Osteocyte (in vitro differentiated cells): ENCODE results near the gene DENND4C. TPM values are rescaled to one million over a fixed set of nuclear protein-coding genes. Genes with fewer than 3 reads are reported as not detected.
"Not testable (repeated sequence)": the region's sequence is repeated elsewhere in the genome, so short reads cannot be mapped to it uniquely, and the experiment has no call there.

Experiments
- DNase-seq: peaks from one replicate; pipeline ENCODE4 v3.0.0; 2021; ENCODE audit warnings: mixed read lengths; ENCODE audit not compliant: unreplicated experiment; ENCODE audit errors: extremely low spot score
- H3K27ac Mint-ChIP-seq: one replicate; pipeline ENCODE4 v1.8.0; 2021; ENCODE audit warnings: mild to moderate bottlenecking, mixed read lengths; ENCODE audit not compliant: unreplicated experiment
- H3K27me3 Mint-ChIP-seq: one replicate; pipeline ENCODE4 v1.8.0; 2021; ENCODE audit warnings: mixed read lengths; ENCODE audit not compliant: unreplicated experiment
- H3K36me3 Mint-ChIP-seq: one replicate; pipeline ENCODE4 v1.8.0; 2021; ENCODE audit warnings: mixed read lengths; ENCODE audit not compliant: unreplicated experiment
- H3K4me1 Mint-ChIP-seq: one replicate; pipeline ENCODE4 v1.8.0; 2021; ENCODE audit warnings: mixed read lengths; ENCODE audit not compliant: unreplicated experiment
- H3K4me3 Mint-ChIP-seq: one replicate; pipeline ENCODE4 v1.8.0; 2021; ENCODE audit warnings: mild to moderate bottlenecking, moderate library complexity, mixed read lengths; ENCODE audit not compliant: unreplicated experiment
- H3K9me3 Mint-ChIP-seq: one replicate; pipeline ENCODE4 v1.8.0; 2021; ENCODE audit warnings: mixed read lengths; ENCODE audit not compliant: unreplicated experiment
- total RNA-seq: library from RNA; stranded (reverse); gene quantifications from 2 replicates; pipeline ENCODE4 v1.2.1, GENCODE V29; 2021
- TF ChIP-seq, protein P1 (sequence below): fragments of 200-600 bp; sonication (generic); IDR thresholded peaks from 2 replicates; pipeline ENCODE4 v1.5.0; 2021; ENCODE audit warnings: antibody characterized with exemption, mild to moderate bottlenecking, moderate library complexity

DENND4C gene
- total RNA-seq, 1 donor from 2014 or later, result 41.3 TPM

DNA sequence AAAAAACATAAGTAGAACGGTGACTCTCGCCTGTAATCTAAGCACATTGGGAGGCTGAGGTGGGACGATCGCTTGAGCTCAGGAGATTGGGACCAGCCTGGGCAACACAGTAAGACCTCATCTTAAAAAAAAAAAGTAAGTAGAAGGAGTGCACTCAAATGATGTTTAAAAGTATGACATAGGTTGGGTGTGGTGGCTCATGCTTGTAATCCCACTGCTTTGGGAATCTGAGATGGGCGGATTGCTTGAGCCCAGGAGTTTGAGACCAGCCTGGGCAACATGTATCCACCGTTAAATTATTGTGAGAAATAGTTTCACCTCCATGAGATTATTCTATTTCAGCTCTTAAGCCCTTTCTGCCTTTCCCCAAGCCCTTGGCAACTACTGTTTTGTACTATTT lies 11.2 kb downstream of the DENND4C start:
- TF ChIP-seq, protein P1, sequence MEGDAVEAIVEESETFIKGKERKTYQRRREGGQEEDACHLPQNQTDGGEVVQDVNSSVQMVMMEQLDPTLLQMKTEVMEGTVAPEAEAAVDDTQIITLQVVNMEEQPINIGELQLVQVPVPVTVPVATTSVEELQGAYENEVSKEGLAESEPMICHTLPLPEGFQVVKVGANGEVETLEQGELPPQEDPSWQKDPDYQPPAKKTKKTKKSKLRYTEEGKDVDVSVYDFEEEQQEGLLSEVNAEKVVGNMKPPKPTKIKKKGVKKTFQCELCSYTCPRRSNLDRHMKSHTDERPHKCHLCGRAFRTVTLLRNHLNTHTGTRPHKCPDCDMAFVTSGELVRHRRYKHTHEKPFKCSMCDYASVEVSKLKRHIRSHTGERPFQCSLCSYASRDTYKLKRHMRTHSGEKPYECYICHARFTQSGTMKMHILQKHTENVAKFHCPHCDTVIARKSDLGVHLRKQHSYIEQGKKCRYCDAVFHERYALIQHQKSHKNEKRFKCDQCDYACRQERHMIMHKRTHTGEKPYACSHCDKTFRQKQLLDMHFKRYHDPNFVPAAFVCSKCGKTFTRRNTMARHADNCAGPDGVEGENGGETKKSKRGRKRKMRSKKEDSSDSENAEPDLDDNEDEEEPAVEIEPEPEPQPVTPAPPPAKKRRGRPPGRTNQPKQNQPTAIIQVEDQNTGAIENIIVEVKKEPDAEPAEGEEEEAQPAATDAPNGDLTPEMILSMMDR, result no peak
- no peak overlapping the region for H3K27ac Mint-ChIP-seq
- peaks cover 13% of the 10 kb centered on the region for H3K36me3 Mint-ChIP-seq
- no peaks in the 10 kb centered on the region for H3K27me3 Mint-ChIP-seq
- no peak overlapping the region for H3K4me3 Mint-ChIP-seq
- no peak for DNase-seq
- H3K4me1 Mint-ChIP-seq, result peaks cover 15% of the 10 kb centered on the region
- no peaks in the 10 kb centered on the region for H3K9me3 Mint-ChIP-seq

DNA sequence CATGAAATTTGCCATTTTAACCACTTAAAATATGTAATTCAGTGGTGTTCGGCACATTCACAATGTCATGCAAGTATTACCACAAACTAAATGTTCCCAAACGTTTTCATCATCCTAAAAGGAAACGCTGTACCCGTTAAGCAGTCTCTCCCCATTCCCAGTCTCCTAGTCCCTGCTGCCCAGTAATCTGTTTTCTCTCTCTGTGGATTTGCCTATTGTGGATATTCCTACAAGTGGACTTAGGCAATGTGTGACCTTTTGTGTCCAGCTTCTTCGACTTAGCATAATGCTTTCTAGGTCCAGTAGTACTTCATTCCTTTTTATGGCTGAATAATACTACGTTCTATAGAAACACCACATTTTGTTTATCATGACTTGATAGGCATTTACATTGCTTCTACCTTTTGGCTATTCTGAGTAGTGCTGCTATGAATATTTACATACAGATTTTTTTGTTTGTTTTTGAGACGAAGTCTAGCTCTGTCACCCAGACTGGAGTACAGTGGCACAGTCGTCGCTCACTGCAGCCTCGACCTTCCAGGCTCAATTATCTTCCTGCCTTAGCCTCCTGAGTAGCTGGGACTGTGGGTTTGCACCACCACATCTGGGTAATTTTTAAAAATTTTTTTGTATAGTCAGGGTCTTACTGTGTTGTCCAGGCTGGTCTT lies 13.0 kb downstream of the DENND4C start:
- Mint-ChIP-seq H3K9me3 (no peaks in the 10 kb centered on the region), H3K4me3 (no peak overlapping the region), H3K4me1 (peaks cover 15% of the 10 kb centered on the region), H3K36me3 (peaks cover 13% of the 10 kb centered on the region), H3K27me3 (no peaks in the 10 kb centered on the region), H3K27ac (no peak overlapping the region)
- TF ChIP-seq, protein P1, result no peak
- DNase-seq, result no peak

DNA sequence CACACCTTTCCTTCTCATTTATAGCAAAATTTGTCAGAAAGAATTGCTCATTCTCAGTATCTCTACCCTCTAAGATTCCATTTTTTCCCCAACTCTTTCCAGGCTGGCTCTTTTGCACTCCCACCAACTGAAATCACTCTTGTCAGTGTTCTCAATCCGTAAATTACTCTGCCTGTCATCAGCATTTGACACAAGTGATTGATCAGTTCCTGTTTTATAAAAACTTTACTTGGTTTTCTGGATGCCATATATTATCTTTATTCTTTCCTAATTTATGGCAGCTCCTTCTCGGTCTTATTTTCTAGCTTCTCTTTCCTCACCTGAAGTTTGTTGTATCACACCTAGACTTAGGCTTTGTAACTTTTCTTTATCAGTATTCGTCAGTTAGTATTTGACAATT lies 16.4 kb downstream of the DENND4C start:
- TF ChIP-seq, protein P1, result no peak
- H3K9me3 Mint-ChIP-seq, result no peaks in the 10 kb centered on the region
- DNase-seq, result no peak
- H3K27me3 Mint-ChIP-seq, result no peaks in the 10 kb centered on the region
- H3K4me3 Mint-ChIP-seq, result no peak overlapping the region
- peaks cover 2% of the 10 kb centered on the region for H3K36me3 Mint-ChIP-seq
- no peak overlapping the region for H3K27ac Mint-ChIP-seq
- peaks cover 12% of the 10 kb centered on the region for H3K4me1 Mint-ChIP-seq

DNA sequence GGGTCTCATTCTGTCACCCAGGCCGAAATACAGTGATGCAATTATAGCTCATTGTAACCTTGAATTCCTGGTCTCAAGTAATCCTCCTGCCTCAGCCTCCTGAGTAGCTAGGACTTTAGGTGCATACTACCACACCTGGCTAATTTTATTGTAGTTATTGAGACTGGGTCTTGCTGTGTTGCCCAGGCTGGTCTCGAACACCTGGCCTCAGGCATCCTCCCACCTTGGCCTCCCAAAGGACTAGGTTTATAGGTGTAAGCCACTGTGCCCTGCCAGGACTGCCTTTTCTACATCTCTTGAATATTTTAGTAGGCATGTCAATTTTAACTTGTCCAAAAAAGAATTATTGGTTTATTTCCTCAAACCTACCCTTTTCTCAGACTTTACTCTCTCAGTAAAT lies 16.9 kb downstream of the DENND4C start:
- no peak overlapping the region for H3K27ac Mint-ChIP-seq
- no peak overlapping the region for H3K4me3 Mint-ChIP-seq
- H3K36me3 Mint-ChIP-seq, result peaks cover 2% of the 10 kb centered on the region
- H3K27me3 Mint-ChIP-seq, result no peaks in the 10 kb centered on the region
- no peak for DNase-seq
- TF ChIP-seq, protein P1, result no peak
- no peaks in the 10 kb centered on the region for H3K9me3 Mint-ChIP-seq
- peaks cover 10% of the 10 kb centered on the region for H3K4me1 Mint-ChIP-seq

DNA sequence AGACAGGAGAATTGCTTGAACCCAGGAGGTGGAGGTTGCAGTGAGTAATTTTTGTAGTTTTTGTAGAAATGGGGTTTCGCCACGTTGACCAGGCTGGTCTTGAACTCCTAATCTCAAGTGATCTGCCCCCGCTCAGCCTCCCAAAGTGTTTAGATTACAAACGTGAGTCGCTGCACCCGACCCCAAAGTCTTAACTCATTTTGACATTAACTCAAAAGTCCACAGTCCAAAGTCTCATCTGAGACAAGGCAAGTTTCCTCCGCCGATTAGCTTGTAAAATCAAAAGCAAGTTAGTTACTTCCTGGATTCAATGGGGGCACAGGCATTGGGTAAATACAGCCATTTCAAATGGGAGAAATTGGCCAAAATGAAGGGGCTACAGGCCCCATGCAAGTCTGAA lies 19.9 kb downstream of the DENND4C start:
- not testable (repeated sequence) for DNase-seq, H3K9me3 Mint-ChIP-seq, H3K36me3 Mint-ChIP-seq, H3K27me3 Mint-ChIP-seq, H3K4me3 Mint-ChIP-seq, H3K27ac Mint-ChIP-seq
- peaks cover 12% of the 10 kb centered on the region for H3K4me1 Mint-ChIP-seq

DNA sequence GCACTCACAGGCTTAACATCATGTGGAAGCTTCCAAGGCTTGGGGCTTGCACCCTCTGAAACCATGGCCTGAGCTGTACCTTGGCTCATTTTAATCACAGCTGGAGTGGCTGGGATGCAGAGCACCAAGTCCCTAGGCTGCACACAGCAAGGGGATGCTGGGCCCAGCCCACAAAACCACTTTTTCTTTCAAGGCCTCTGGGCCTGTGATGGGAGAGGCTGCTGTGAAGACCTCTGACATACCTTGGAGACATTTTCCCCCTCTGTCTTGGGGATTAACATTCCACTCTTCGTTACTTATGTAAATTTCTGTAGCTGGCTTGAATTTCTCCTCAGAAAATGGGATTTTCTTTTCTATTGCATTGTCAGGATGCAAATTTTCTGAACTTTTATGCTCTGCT lies 20.7 kb downstream of the DENND4C start:
- H3K36me3 Mint-ChIP-seq, DNase-seq, H3K4me3 Mint-ChIP-seq, H3K4me1 Mint-ChIP-seq, H3K27me3 Mint-ChIP-seq, H3K9me3 Mint-ChIP-seq, H3K27ac Mint-ChIP-seq: not testable (repeated sequence)

DNA sequence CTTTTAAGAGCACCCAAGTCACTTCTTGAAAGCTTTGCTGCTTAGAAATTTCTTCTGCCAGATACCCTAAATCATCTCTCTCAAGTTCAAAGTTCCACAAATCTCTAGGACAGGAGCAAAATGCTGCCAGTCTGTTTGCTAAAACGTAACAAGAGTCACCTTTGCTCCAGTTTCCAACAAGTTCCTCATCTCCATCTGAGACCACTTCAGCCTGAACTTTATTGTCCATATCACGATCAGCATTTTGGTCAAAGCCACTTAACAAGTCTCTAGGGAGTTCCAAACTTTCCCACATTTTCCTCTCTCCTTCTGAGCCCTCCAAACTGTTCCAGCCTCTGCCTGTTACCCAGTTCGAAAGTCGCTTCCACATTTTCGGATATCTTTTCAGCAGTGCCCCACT lies 21.1 kb downstream of the DENND4C start:
- not testable (repeated sequence) for H3K4me1 Mint-ChIP-seq, H3K9me3 Mint-ChIP-seq, H3K4me3 Mint-ChIP-seq, H3K27me3 Mint-ChIP-seq, DNase-seq, H3K27ac Mint-ChIP-seq, H3K36me3 Mint-ChIP-seq
